ENCODE measurements around the gene TIAM2. TPM values are rescaled to one million over a fixed set of nuclear protein-coding genes. Genes with fewer than 3 reads are reported as not detected.

TIAM2 gene
- total RNA-seq, 1 donor from 2014 or later: 6.2 TPM

- Histone ChIP-seq H3K27ac (no peak overlapping the region), H3K4me3 (no peak overlapping the region), H3K36me3 (no peaks in the 10 kb centered on the region), H3K27me3 (no peaks in the 10 kb centered on the region), H3K4me1 (no peaks in the 10 kb centered on the region), H3K9me3 (no peaks in the 10 kb centered on the region)
- DNase-seq (no peak), ATAC-seq (no peak)
- intact Hi-C loops (cut with DNase I): no loop called here
- TF ChIP-seq CTCF (IDR thresholded peaks at IDR 0.05): no peak
Measured at GRCh38 chr6:155108070-155108820, 113.1 kb downstream of the TIAM2 start.

GRCh38 chr6:155110721-155111120 is 115.6 kb downstream of the TIAM2 start:
- H3K9me3 ChIP-seq: no peaks in the 10 kb centered on the region
- ATAC-seq: no peak
- H3K27me3 ChIP-seq: no peaks in the 10 kb centered on the region
- H3K27ac ChIP-seq: no peak overlapping the region
- DNase-seq: no peak
- intact Hi-C loops (cut with DNase I): no loop called here
- no peaks in the 10 kb centered on the region for H3K4me1 ChIP-seq
- TF ChIP-seq CTCF (IDR thresholded peaks at IDR 0.05): no peak
- H3K36me3 ChIP-seq: no peaks in the 10 kb centered on the region
- H3K4me3 ChIP-seq: no peak overlapping the region

- no peak overlapping the region for H3K4me3 ChIP-seq
- ATAC-seq (no peak), DNase-seq (no peak)
- H3K36me3 ChIP-seq: no peaks in the 10 kb centered on the region
- no peak overlapping the region for H3K27ac ChIP-seq
- no peaks in the 10 kb centered on the region for H3K27me3 ChIP-seq
- no peaks in the 10 kb centered on the region for H3K9me3 ChIP-seq
- H3K4me1 ChIP-seq: no peaks in the 10 kb centered on the region
- no peak for TF ChIP-seq CTCF (IDR thresholded peaks at IDR 0.05)
- intact Hi-C loops (cut with DNase I): no loop called here
Measured at GRCh38 chr6:155112757-155113156, 117.6 kb downstream of the TIAM2 start.

- no peak for TF ChIP-seq CTCF (IDR thresholded peaks at IDR 0.05)
- intact Hi-C loops (cut with DNase I): no loop called here
- ATAC-seq: no peak
- no peak for DNase-seq
- Histone ChIP-seq H3K4me3 (no peak overlapping the region), H3K27me3 (no peaks in the 10 kb centered on the region), H3K9me3 (no peaks in the 10 kb centered on the region), H3K36me3 (no peaks in the 10 kb centered on the region), H3K27ac (no peak overlapping the region), H3K4me1 (no peaks in the 10 kb centered on the region)
Measured at GRCh38 chr6:155115893-155116570, 120.9 kb downstream of the TIAM2 start.

GRCh38 chr6:155116571-155116910 is 121.4 kb downstream of the TIAM2 start:
- no peak for DNase-seq
- ATAC-seq: no peak
- H3K27me3 ChIP-seq: no peaks in the 10 kb centered on the region
- no peaks in the 10 kb centered on the region for H3K4me1 ChIP-seq
- H3K27ac ChIP-seq: no peak overlapping the region
- intact Hi-C loops (cut with DNase I): no loop called here
- H3K4me3 ChIP-seq: no peak overlapping the region
- no peaks in the 10 kb centered on the region for H3K36me3 ChIP-seq
- no peak for TF ChIP-seq CTCF (IDR thresholded peaks at IDR 0.05)
- no peaks in the 10 kb centered on the region for H3K9me3 ChIP-seq
